Hair follicular keratinocyte (primary cell): Measurements from ENCODE around the gene RTN4RL2. TPM values are rescaled to one million over a fixed set of nuclear protein-coding genes. Genes with fewer than 3 reads are reported as not detected.

Experiments
- total RNA-seq: library from RNA; depleted of rRNA; stranded (reverse); fragments of >200 nt; gene quantifications from 2 replicates; pipeline ENCODE4 v1.2.3, GENCODE V29; 2015

RTN4RL2 gene
- 0.04 and 0.31 TPM in 2 replicates for total RNA-seq

GRCh38 chr11:57460022-57460757 lies at the start of gene RTN4RL2:
RTN4RL2 (plus strand) TSS chr11:57460528; CDS start chr11:57460866, 338 bp downstream.

GRCh38 chr11:57426929-57427726 lies 33.2 kb upstream of the RTN4RL2 start, which contains the start of gene SLC43A3:
SLC43A3 (minus strand) TSS chr11:57427121; CDS start chr11:57426172, 949 bp downstream.

GRCh38 chr11:57515332-57516060 lies 55.2 kb downstream of the RTN4RL2 start, which contains the start of gene SLC43A1:
SLC43A1 (minus strand) TSS chr11:57515702; CDS start chr11:57514111, 1,591 bp downstream.

Other genes starting within 250 kb of the RTN4RL2 start
- not detected in 2 replicates for gene APLNR, start 223.3 kb upstream of the RTN4RL2 start, total RNA-seq
- 109 and 170 TPM in 2 replicates for gene TNKS1BP1, start 135.6 kb upstream of the RTN4RL2 start, total RNA-seq
- gene SSRP1, start 124.6 kb upstream of the RTN4RL2 start, total RNA-seq = 111 and 192 TPM in 2 replicates
- gene P2RX3, start 122.2 kb upstream of the RTN4RL2 start, total RNA-seq = not detected in 2 replicates
- gene PRG3, start 79.4 kb upstream of the RTN4RL2 start, total RNA-seq = not detected in 2 replicates
- 0.08 TPM in 1 of 2 replicates, not detected in the other for gene PRG2, start 69.9 kb upstream of the RTN4RL2 start, total RNA-seq
- 16.5 and 93.8 TPM in 2 replicates for gene SLC43A3, start 33.4 kb upstream of the RTN4RL2 start, total RNA-seq
- 5.7 and 10.0 TPM in 2 replicates for gene SLC43A1, start 55.2 kb downstream of the RTN4RL2 start, total RNA-seq
- 78.7 and 125 TPM in 2 replicates for gene TIMM10, start 70.2 kb downstream of the RTN4RL2 start, total RNA-seq
- gene SMTNL1, start 77.1 kb downstream of the RTN4RL2 start, total RNA-seq = not detected in 2 replicates
- gene UBE2L6, start 107.1 kb downstream of the RTN4RL2 start, total RNA-seq = 31.6 and 47.7 TPM in 2 replicates
- gene SERPING1, start 137.2 kb downstream of the RTN4RL2 start, total RNA-seq = 17.4 and 25.5 TPM in 2 replicates
- 0.08 TPM in 1 of 2 replicates, not detected in the other for gene YPEL4, start 189.4 kb downstream of the RTN4RL2 start, total RNA-seq
- gene CLP1, start 197.2 kb downstream of the RTN4RL2 start, total RNA-seq = 13.7 and 22.4 TPM in 2 replicates
- gene ZDHHC5, start 207.6 kb downstream of the RTN4RL2 start, total RNA-seq = 39.4 and 48.3 TPM in 2 replicates